ENCODE data around the gene VSIG8.

DNA sequence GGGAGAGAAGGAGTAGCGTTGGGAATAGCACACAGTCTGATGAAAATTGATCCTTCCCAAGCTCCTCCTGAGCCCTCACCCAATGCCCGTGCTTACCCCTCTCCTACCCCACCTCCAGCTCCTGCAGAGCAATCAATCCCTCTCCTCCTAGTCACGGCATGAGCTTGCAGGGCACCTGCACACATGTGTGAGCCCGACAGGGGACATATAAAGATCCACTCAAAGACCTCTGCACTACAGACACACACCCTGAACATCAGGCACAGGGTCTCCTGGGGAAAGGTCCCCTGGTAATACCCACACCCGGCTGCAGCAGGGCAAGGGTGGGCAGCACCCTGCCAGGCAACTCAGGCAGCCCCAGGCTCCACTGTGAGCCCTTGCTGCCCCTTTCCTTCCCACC lies 426 bp downstream of the VSIG8 start:
- TF ChIP-seq CTCF (conservative IDR thresholded peaks at IDR 0.05; ENCODE audit: low read depth, low read length) (no peak), EZH2 (IDR thresholded peaks at IDR 0.05; ENCODE audit: borderline replicate concordance, low read depth, low read length, poor library complexity, severe bottlenecking) (no peak)

All from A673 (cell line).